ENCODE results near the gene COL5A1. TPM values are rescaled to one million over a fixed set of nuclear protein-coding genes. Genes with fewer than 3 reads are reported as not detected.
A peak's percentile ranks its signal among the peaks of the same experiment; 100 is the strongest.

Gene COL5A1
- total RNA-seq, 2 donors from 2014 or later: 71.1 to 196 TPM

- DNase-seq (ENCODE audit: low spot score): peak; percentile 90
- intact Hi-C loops (cut with DNase I): no loop called here
These were observed 18.1 kb upstream of the COL5A1 start for GRCh38 chr9:134623258-134624066.

- peak; percentile 71 for DNase-seq (ENCODE audit: low spot score)
- intact Hi-C loops (cut with DNase I): no loop called here
These were observed 17.4 kb upstream of the COL5A1 start for GRCh38 chr9:134624137-134624591.

- peak; percentile 91 for DNase-seq (ENCODE audit: low spot score)
- intact Hi-C loops (cut with DNase I): no loop called here
These were observed 16.9 kb upstream of the COL5A1 start for GRCh38 chr9:134624621-134625181.

GRCh38 chr9:134625361-134626068, 16.1 kb upstream of the COL5A1 start:
- peak; percentile 45 for DNase-seq (ENCODE audit: low spot score)
- intact Hi-C loops (cut with DNase I): no loop called here

- DNase-seq (ENCODE audit: low spot score): peak; percentile 46
- intact Hi-C loops (cut with DNase I): no loop called here
These were observed 15.6 kb upstream of the COL5A1 start for GRCh38 chr9:134626069-134626423.

- intact Hi-C loops (cut with DNase I): no loop called here
- DNase-seq (ENCODE audit: low spot score): peak; percentile 71
These were observed 14.8 kb upstream of the COL5A1 start for GRCh38 chr9:134626571-134627416.

GRCh38 chr9:134627417-134628353, 13.9 kb upstream of the COL5A1 start:
- DNase-seq (ENCODE audit: low spot score): peak; percentile 71
- intact Hi-C loops (cut with DNase I): no loop called here

- intact Hi-C loops (cut with DNase I): no loop called here
- no peak for DNase-seq (ENCODE audit: low spot score)
These were observed 13.3 kb upstream of the COL5A1 start for GRCh38 chr9:134628354-134628736.

GRCh38 chr9:134629061-134629585, 12.5 kb upstream of the COL5A1 start:
- DNase-seq (ENCODE audit: low spot score): peak; percentile 60

GRCh38 chr9:134629586-134630392, 11.8 kb upstream of the COL5A1 start:
- peak; percentile 78 for DNase-seq (ENCODE audit: low spot score)
- intact Hi-C loops (cut with DNase I): no loop called here

More at GRCh38 chr9:134629061-134629585, 12.5 kb upstream of the COL5A1 start:
- intact Hi-C loops (cut with DNase I): no loop called here

- intact Hi-C loops (cut with DNase I): no loop called here
- peak; percentile 71 for DNase-seq (ENCODE audit: low spot score)
These were observed 11.2 kb upstream of the COL5A1 start for GRCh38 chr9:134630393-134630790.

- intact Hi-C loops (cut with DNase I): no loop called here
- DNase-seq (ENCODE audit: low spot score): peak; percentile 28
These were observed 10.7 kb upstream of the COL5A1 start for GRCh38 chr9:134630861-134631260.

GRCh38 chr9:134631881-134632280, 9.7 kb upstream of the COL5A1 start:
- peak; percentile 15 for DNase-seq (ENCODE audit: low spot score)
- intact Hi-C loops (cut with DNase I): no loop called here

GRCh38 chr9:134632329-134632728, 9.3 kb upstream of the COL5A1 start:
- intact Hi-C loops (cut with DNase I): no loop called here
- peak; percentile 53 for DNase-seq (ENCODE audit: low spot score)

- intact Hi-C loops (cut with DNase I): no loop called here
- DNase-seq (ENCODE audit: low spot score): peak; percentile 78
These were observed 8.1 kb upstream of the COL5A1 start for GRCh38 chr9:134633362-134634142.

GRCh38 chr9:134634176-134634575, 7.4 kb upstream of the COL5A1 start:
- intact Hi-C loops (cut with DNase I): no loop called here
- DNase-seq (ENCODE audit: low spot score): peak; percentile 68
